Thyroid gland (tissue), 4 donors: ENCODE data around the gene FCHSD2.

Experiments used
- POLR2A ChIP-seq, 2 donors: fragments of 450-650 bp; IDR thresholded peaks; one replicate each; pipeline ENCODE4 v1.6.1; 2017; ENCODE audit warnings: antibody characterized with exemption in 2 of 2, mild to moderate bottlenecking in 2 of 2, moderate library complexity in 1 of 2
- TF ChIP-seq, protein P1 (sequence below), 6 experiments: fragments of 200-600 bp in 3 of 6; fragments of 450-650 bp in 3 of 6; sonication (generic) in 3 of 6; IDR thresholded peaks; one replicate each; pipeline ENCODE4 v1.5.1; 2016 to 2019; ENCODE audit warnings: antibody characterized with exemption in 6 of 6, mild to moderate bottlenecking in 2 of 6, inconsistent platforms in 1 of 6, moderate library complexity in 1 of 6

DNA sequence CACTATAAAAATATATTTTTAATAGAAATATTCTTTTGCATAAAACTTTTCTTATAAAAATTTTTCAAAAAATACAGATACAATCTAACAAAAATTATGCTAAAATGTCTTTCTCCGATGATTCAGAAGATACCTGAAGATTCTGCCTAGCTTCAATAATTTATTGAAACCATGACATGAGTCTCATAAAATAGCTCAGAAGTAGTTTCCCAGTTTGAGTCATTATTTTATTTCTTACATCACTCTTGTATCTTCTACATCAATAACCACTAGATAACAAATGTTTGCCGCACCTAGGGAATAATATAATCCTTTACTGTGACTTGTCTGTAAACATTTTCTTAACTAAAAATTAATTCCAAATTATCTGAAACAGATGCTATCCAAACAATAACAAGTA lies 158.6 kb downstream of the FCHSD2 start:
- no peak for TF ChIP-seq POLR2A (IDR thresholded peaks at IDR 0.05)
- TF ChIP-seq, protein P1, sequence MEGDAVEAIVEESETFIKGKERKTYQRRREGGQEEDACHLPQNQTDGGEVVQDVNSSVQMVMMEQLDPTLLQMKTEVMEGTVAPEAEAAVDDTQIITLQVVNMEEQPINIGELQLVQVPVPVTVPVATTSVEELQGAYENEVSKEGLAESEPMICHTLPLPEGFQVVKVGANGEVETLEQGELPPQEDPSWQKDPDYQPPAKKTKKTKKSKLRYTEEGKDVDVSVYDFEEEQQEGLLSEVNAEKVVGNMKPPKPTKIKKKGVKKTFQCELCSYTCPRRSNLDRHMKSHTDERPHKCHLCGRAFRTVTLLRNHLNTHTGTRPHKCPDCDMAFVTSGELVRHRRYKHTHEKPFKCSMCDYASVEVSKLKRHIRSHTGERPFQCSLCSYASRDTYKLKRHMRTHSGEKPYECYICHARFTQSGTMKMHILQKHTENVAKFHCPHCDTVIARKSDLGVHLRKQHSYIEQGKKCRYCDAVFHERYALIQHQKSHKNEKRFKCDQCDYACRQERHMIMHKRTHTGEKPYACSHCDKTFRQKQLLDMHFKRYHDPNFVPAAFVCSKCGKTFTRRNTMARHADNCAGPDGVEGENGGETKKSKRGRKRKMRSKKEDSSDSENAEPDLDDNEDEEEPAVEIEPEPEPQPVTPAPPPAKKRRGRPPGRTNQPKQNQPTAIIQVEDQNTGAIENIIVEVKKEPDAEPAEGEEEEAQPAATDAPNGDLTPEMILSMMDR (IDR thresholded peaks at IDR 0.05) = no peak
